ENCODE measurements around the gene CD163L1. TPM values are rescaled to one million over a fixed set of nuclear protein-coding genes. Genes with fewer than 3 reads are reported as not detected.
"Not testable (repeated sequence)": the region's sequence is repeated elsewhere in the genome, so short reads cannot be mapped to it uniquely, and the experiment has no call there.

The CD163L1 gene
- total RNA-seq, 1 experiment from 2014 or later: 27.0 TPM

DNA sequence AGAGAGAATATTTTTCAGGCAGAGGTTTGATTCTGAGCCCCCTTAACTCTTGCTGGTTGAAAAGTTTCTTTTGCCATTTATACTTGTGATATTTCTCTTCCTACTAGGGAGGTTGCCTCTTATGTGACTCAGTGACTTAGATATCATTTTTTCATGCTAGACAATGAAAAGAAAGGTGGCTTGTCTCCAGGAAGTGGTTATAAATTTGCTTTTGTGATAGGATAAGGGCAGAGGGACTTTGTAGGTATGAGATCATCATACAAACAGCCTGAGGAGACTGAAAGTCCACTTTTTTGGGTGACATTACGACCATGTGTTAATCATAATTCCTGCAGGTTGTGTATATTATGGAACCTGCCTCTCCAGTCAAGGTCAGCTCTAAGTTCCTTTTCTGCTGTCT lies 104.3 kb downstream of the CD163L1 start:
- intact Hi-C loops (cut with micrococcal nuclease): no loop called here
- no peak overlapping the region for H3K4me2 ChIP-seq (ENCODE audit: low read length)
- POLR2A ChIA-PET: no interaction called here
- no peak overlapping the region for H2AFZ ChIP-seq (ENCODE audit: low read depth, low read length, poor library complexity, severe bottlenecking)
- no peaks in the 10 kb centered on the region for H3K79me2 ChIP-seq (ENCODE audit: insufficient read depth, low read length)
- DNase-seq (ENCODE audit: low read depth, low spot score): no peak
- no peaks in the 10 kb centered on the region for H3K9me2 ChIP-seq (ENCODE audit: insufficient read depth)
- no peak overlapping the region for H3K27ac ChIP-seq (ENCODE audit: low read depth, low read length)
- no peaks in the 10 kb centered on the region for H4K20me1 ChIP-seq (ENCODE audit: insufficient read depth)
- BruUV-seq (replicated peaks): no TSS peak
- no peak overlapping the region for H3K4me3 ChIP-seq (replicated peaks in 1 of 2; ENCODE audit: low read depth in 1 of 2, low read length in 2 of 2)
- no peak for ATAC-seq
- TF ChIP-seq TCF7L2 (IDR thresholded peaks at IDR 0.05; ENCODE audit: borderline replicate concordance, extremely low read depth, insufficient read depth, insufficient read length) (no peak), ELF1 (IDR thresholded peaks at IDR 0.05; ENCODE audit: borderline replicate concordance, low read depth) (no peak), CBX3 (IDR thresholded peaks at IDR 0.05; ENCODE audit: low read depth) (no peak), REST (IDR thresholded peaks at IDR 0.05; ENCODE audit: low read depth) (no peak), SRF (IDR thresholded peaks at IDR 0.05; ENCODE audit: low read depth) (no peak)
- TF ChIP-seq, protein P1, sequence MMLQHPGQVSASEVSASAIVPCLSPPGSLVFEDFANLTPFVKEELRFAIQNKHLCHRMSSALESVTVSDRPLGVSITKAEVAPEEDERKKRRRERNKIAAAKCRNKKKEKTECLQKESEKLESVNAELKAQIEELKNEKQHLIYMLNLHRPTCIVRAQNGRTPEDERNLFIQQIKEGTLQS (IDR thresholded peaks at IDR 0.05): no peak
- no peak overlapping the region for H3K9ac ChIP-seq (ENCODE audit: low read length)
- CTCF ChIA-PET: no interaction called here
- RAD21 ChIA-PET (ENCODE audit: low non-redundant PET in 1 of 2, low total read pairs in 2 of 2, uncharacterized antibody in 2 of 2, unreplicated experiment in 2 of 2): no interaction called here
- no peaks in the 10 kb centered on the region; a peak in 1 of 4 replicates for H3K4me1 ChIP-seq (ENCODE audit: control insufficient read depth in 1 of 2, insufficient read depth in 2 of 2, low read length in 2 of 2)
- H3K27me3 ChIP-seq (ENCODE audit: insufficient read depth, low read length): no peaks in the 10 kb centered on the region
- no peaks in the 10 kb centered on the region for H3K36me3 ChIP-seq (ENCODE audit: control insufficient read depth in 1 of 2, insufficient read depth in 2 of 2, low read length in 2 of 2)
- no peaks in the 10 kb centered on the region for H3K9me3 ChIP-seq (ENCODE audit: control insufficient read depth in 1 of 2, insufficient read depth in 1 of 2, low read depth in 1 of 2, low read length in 2 of 2)

DNA sequence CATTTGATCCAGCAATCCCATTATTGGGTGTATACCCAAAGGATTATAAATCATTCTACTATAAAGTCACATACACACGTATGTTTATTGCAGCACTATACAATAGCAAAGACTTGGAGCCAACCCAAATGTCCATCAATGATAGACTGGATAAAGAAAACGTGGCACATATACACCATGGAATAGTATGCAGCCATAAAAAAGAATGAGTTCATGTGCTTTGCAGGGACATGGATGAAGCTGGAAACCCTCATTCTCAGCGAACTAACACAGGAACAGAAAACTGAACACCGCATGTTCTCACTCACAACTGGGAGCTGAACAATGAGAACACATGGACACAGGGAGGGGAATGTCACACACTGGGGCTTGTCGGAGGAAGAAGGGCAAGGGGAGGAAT lies 106.2 kb downstream of the CD163L1 start:
- RAD21 ChIA-PET (ENCODE audit: low non-redundant PET in 1 of 2, low total read pairs in 2 of 2, uncharacterized antibody in 2 of 2, unreplicated experiment in 2 of 2); ATAC-seq; H2AFZ ChIP-seq (ENCODE audit: low read depth, low read length, poor library complexity, severe bottlenecking); DNase-seq (ENCODE audit: low read depth, low spot score); CTCF ChIA-PET; H3K4me2 ChIP-seq (ENCODE audit: low read length); H3K9me3 ChIP-seq (ENCODE audit: control insufficient read depth in 1 of 2, insufficient read depth in 1 of 2, low read depth in 1 of 2, low read length in 2 of 2); H3K9ac ChIP-seq (ENCODE audit: low read length); H3K4me1 ChIP-seq (ENCODE audit: control insufficient read depth in 1 of 2, insufficient read depth in 2 of 2, low read length in 2 of 2); H4K20me1 ChIP-seq (ENCODE audit: insufficient read depth); H3K36me3 ChIP-seq (ENCODE audit: control insufficient read depth in 1 of 2, insufficient read depth in 2 of 2, low read length in 2 of 2); intact Hi-C loops (cut with micrococcal nuclease); H3K9me2 ChIP-seq (ENCODE audit: insufficient read depth); H3K27me3 ChIP-seq (ENCODE audit: insufficient read depth, low read length); POLR2A ChIA-PET; H3K27ac ChIP-seq (ENCODE audit: low read depth, low read length); H3K4me3 ChIP-seq (replicated peaks in 1 of 2; ENCODE audit: low read depth in 1 of 2, low read length in 2 of 2); H3K79me2 ChIP-seq (ENCODE audit: insufficient read depth, low read length); BruUV-seq (replicated peaks): not testable (repeated sequence)

Measured in HCT116 (cell line).